A549 (cell line): ENCODE results near the gene SLC6A3. TPM values are rescaled to one million over a fixed set of nuclear protein-coding genes. Genes with fewer than 3 reads are reported as not detected.
"Not testable (repeated sequence)": the region's sequence is repeated elsewhere in the genome, so short reads cannot be mapped to it uniquely, and the experiment has no call there.

ENCODE experiments used
- ATAC-seq, 2 experiments: fragments of 200-7000 bp in 1 of 2; fragments of >200 bp in 1 of 2; cut with Nextera tagmentation in 1 of 2; cut with Tn5 transposase in 1 of 2; 3 replicates each; pipeline versions ENCODE4 v1.8.0 to v1.9.1; 2018 to 2020; ENCODE audit warnings: mild to moderate bottlenecking in 1 of 2, moderate library complexity in 1 of 2
- CTCF ChIA-PET: fragments of 300-600 bp; sonication (Branson Sonifier 250); formaldehyde crosslinking; extraction: SDS; loops from one replicate; lab custom pipeline; 2021; ENCODE audit warnings: antibody characterized with exemption, inconsistent platforms; lab: Yijun Ruan, JAX
- POLR2A ChIA-PET: fragments of 350-600 bp; formaldehyde crosslinking; extraction: SDS; loops from one replicate; lab custom pipeline; 2021; ENCODE audit warnings: antibody characterized with exemption, inconsistent platforms; lab: Yijun Ruan, JAX
- DNase-seq, 2 experiments: peaks; one replicate each; pipeline versions ENCODE4 v3.0.0 to v3.0.0-alpha.2; 2011 to 2016; ENCODE audit warnings: low read depth in 1 of 2, low spot score in 1 of 2
- FAIRE-seq: peaks from 2 replicates; lab custom pipeline; 2011; peaks lifted over from hg19 to GRCh38; lab: Jason Lieb, UNC
- H3K27ac ChIP-seq, 2 experiments: fragments of >200 bp; sonication (Bioruptor Twin); formaldehyde crosslinking; 3 replicates each; pipeline ENCODE4 v1.5.1; 2016 to 2017
- H3K4me1 ChIP-seq: fragments of >200 bp; sonication (Bioruptor Twin); formaldehyde crosslinking; 3 replicates; pipeline ENCODE4 v1.6.1; 2016
- H3K4me2 ChIP-seq: fragments of >200 bp; sonication (Bioruptor Twin); formaldehyde crosslinking; 3 replicates; pipeline ENCODE4 v1.6.1; 2016
- H3K4me3 ChIP-seq: fragments of >200 bp; sonication (Bioruptor Twin); formaldehyde crosslinking; 3 replicates; pipeline ENCODE4 v1.5.1; 2016
- H3K9me3 ChIP-seq: fragments of >200 bp; sonication (Bioruptor Twin); formaldehyde crosslinking; 3 replicates; pipeline ENCODE4 v1.6.1; 2016
- ATOH8 ChIP-seq: fragments of 250-450 bp; sonication (Bioruptor Pico); IDR thresholded peaks from 2 replicates; pipeline ENCODE4 v1.5.0; 2020; ENCODE audit warnings: low read depth, mild to moderate bottlenecking, moderate library complexity
- BHLHE40 ChIP-seq: IDR thresholded peaks from 2 replicates; pipeline ENCODE4 v1.6.1; 2012; ENCODE audit warnings: low read depth, low read length, inconsistent platforms
- CBX2 ChIP-seq: fragments of 200-600 bp; sonication (generic); IDR thresholded peaks from 2 replicates; pipeline ENCODE4 v1.6.1; 2016; ENCODE audit warnings: low read depth, mild to moderate bottlenecking, borderline replicate concordance
- CHD4 ChIP-seq: fragments of 200-600 bp; sonication (generic); IDR thresholded peaks from 2 replicates; pipeline ENCODE4 v1.6.1; 2016; ENCODE audit warnings: antibody characterized with exemption, mild to moderate bottlenecking, borderline replicate concordance
- ESRRA ChIP-seq: fragments of 150-350 bp; IDR thresholded peaks from 2 replicates; pipeline ENCODE4 v1.6.1; 2014; ENCODE audit warnings: mild to moderate bottlenecking, low read length, borderline replicate concordance
- FOSL2 ChIP-seq, 2 experiments: fragments of 450-650 bp in 1 of 2; fragments of >200 bp in 1 of 2; sonication (Bioruptor Twin) in 1 of 2; formaldehyde crosslinking; IDR thresholded peaks; 2 replicates each; pipeline versions ENCODE4 v1.5.0 to v1.6.1; 2016 to 2020; ENCODE audit warnings: mild to moderate bottlenecking in 1 of 2, moderate library complexity in 1 of 2
- HEYL ChIP-seq: fragments of 250-450 bp; sonication (Bioruptor Pico); IDR thresholded peaks from 2 replicates; pipeline ENCODE4 v1.8.0; 2021; ENCODE audit warnings: mild to moderate bottlenecking, moderate library complexity
- HOXB13 ChIP-seq: fragments of 250-450 bp; sonication (Bioruptor Pico); IDR thresholded peaks from 2 replicates; pipeline ENCODE4 v1.5.0; 2020; ENCODE audit warnings: low read depth, mild to moderate bottlenecking, moderate library complexity
- JUNB ChIP-seq: fragments of >200 bp; sonication (Bioruptor Twin); formaldehyde crosslinking; IDR thresholded peaks from 2 replicates; pipeline ENCODE4 v1.6.1; 2016
- KDM1A ChIP-seq: fragments of 200-600 bp; sonication (generic); IDR thresholded peaks from 2 replicates; pipeline ENCODE4 v1.6.1; 2016; ENCODE audit warnings: low read depth, mild to moderate bottlenecking
- MAZ ChIP-seq: fragments of 150-350 bp; IDR thresholded peaks from 2 replicates; pipeline ENCODE4 v1.6.1; 2014; ENCODE audit warnings: antibody characterized with exemption, low read depth, low read length, borderline replicate concordance
- NFE2L2 ChIP-seq: fragments of 150-350 bp; conservative IDR thresholded peaks from 2 replicates; pipeline ENCODE4 v1.6.1; 2014; ENCODE audit warnings: low read length
- POLR2A ChIP-seq: IDR thresholded peaks from 2 replicates; pipeline ENCODE4 v1.6.1; 2012; ENCODE audit warnings: mild to moderate bottlenecking, low read length
- RARB ChIP-seq: fragments of 250-450 bp; sonication (Bioruptor Pico); IDR thresholded peaks from 2 replicates; pipeline ENCODE4 v1.8.0; 2021; ENCODE audit warnings: mild to moderate bottlenecking, moderate library complexity
- RFX5 ChIP-seq: fragments of 450-650 bp; IDR thresholded peaks from 2 replicates; pipeline ENCODE4 v1.7.1; 2014; ENCODE audit warnings: antibody characterized with exemption, mild to moderate bottlenecking, moderate library complexity
- RNF2 ChIP-seq: fragments of 200-600 bp; sonication (generic); IDR thresholded peaks from 2 replicates; pipeline ENCODE4 v1.6.1; 2016; ENCODE audit warnings: low read depth, mild to moderate bottlenecking, antibody characterized with exemption, moderate library complexity, borderline replicate concordance
- TP53 ChIP-seq: fragments of 250-450 bp; sonication (Bioruptor Pico); IDR thresholded peaks from 2 replicates; pipeline ENCODE4 v1.5.0; 2021; ENCODE audit warnings: mild to moderate bottlenecking, moderate library complexity
- ZC3H11A ChIP-seq: fragments of 450-650 bp; IDR thresholded peaks from 2 replicates; pipeline ENCODE4 v1.6.1; 2014; ENCODE audit warnings: antibody characterized with exemption, mild to moderate bottlenecking
- ZFP36 ChIP-seq: fragments of 450-650 bp; IDR thresholded peaks from 2 replicates; pipeline ENCODE4 v1.6.1; 2014; ENCODE audit warnings: borderline replicate concordance; ENCODE audit not compliant: partially characterized antibody
- WGBS: methylation state at CpG from one replicate; pipeline ENCODE4 v1.1.6; 2017; ENCODE audit errors: missing lambda C conversion rate; 5-methylcytosine and 5-hydroxymethylcytosine counted together
- polyA plus RNA-seq, 4 experiments: library from polyadenylated mRNA; depleted of rRNA in 3 of 4; stranded (reverse); fragments of >200 nt; fragmentation: RNase III in 1 of 4; extraction: RNeasy Plus Mini Kit Qiagen cat#74134 plus additional on column Dnase treatment in 1 of 4; gene quantifications; 2 replicates in 3 of 4; 3 replicates in 1 of 4; pipeline ENCODE4 v1.2.3, GENCODE V29; 2011 to 2017

Gene SLC6A3
- polyA plus RNA-seq, 2 of the 4 experiments (the other 2 are of a cell fraction): 0.05 to 0.06 TPM

- 28% methylated on average over 9 of the region's 9 CpGs for WGBS
- CTCF ChIA-PET: interaction anchor here (1.0 kb wide), 1 partner anchor 11 kb away, joined by 3 read pairs; no protein-coding TSS in a partner anchor
- ATAC-seq (no peak), FAIRE-seq (no peak), DNase-seq (no peak)
- no peak for TF ChIP-seq HOXB13 (CRISPR knock-in tag)
- TF ChIP-seq POLR2A: no peak
- TF ChIP-seq ZFP36: no peak
- H3K4me2 ChIP-seq: no peak overlapping the region
- H3K4me1 ChIP-seq: no peaks in the 10 kb centered on the region
- H3K4me3 ChIP-seq: no peak overlapping the region
- peaks cover 30% of the 10 kb centered on the region for H3K9me3 ChIP-seq
- no peak overlapping the region for H3K27ac ChIP-seq
- POLR2A ChIA-PET: no interaction called here
Observed at GRCh38 chr5:1424716-1425115, 20.5 kb downstream of the SLC6A3 start.

DNA sequence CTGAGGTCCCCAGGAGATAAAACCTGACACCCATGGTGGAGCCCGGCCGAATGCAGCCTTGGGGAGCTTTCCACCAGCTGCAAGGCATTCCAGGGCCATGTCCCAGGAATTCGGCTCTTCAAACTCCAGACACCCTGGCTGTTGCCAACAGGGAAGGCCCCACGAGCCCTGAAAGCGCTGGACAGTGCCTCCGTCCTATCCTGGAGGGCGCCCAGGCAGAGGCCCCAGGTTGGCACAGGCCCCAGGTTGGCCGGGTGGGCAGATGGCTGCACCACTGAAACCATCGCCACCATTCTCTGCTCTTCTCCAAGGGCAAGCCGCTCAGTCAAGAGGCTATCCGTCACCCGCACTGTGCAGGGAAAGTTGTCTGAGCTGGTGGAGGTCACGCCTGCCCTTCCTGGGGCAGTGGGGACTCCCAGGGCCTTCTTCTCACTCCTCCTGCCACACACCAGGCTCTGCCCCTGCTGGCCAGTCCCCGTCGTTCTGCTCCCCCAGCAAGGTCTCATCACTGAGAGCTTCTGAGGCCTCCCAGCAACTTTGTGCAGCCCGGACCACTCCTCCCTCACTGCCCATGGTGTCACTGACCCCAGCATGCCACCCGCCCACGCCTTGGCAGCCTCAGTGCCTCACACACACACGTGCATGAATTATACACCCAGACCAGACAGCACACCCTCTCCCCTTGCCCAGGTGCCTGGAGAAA is 21.2 kb downstream of the SLC6A3 start:
- no peak overlapping the region for H3K4me2 ChIP-seq
- H3K9me3 ChIP-seq: peaks cover 24% of the 10 kb centered on the region
- TF ChIP-seq RNF2 (no peak), CBX2 (no peak), RARB (CRISPR knock-in tag) (no peak), ATOH8 (no peak), JUNB (no peak), ZC3H11A (no peak), HEYL (CRISPR knock-in tag) (no peak), CHD4 (no peak), RFX5 (no peak), TP53 (CRISPR knock-in tag) (no peak), BHLHE40 (no peak), NFE2L2 (no peak), FOSL2 (IDR thresholded peaks at IDR 0.05) (no peak), FOSL2 (CRISPR knock-in tag; IDR thresholded peaks at IDR 0.05) (no peak), KDM1A (no peak), MAZ (no peak), ESRRA (no peak)
- TF ChIP-seq, all 56 proteins: peak for 0
- Histone ChIP-seq H3K4me1 (no peaks in the 10 kb centered on the region), H3K27ac (no peak overlapping the region), H3K4me3 (no peak overlapping the region)
- no peak; a peak in 1 of 6 replicates for ATAC-seq
- no peak for DNase-seq
- CTCF ChIA-PET: interaction anchor here (0.7 to 1.0 kb wide), 2 partner anchors 12 to 201 kb away, joined by 3 read pairs; no protein-coding TSS in a partner anchor
- 37% methylated on average over 18 of the region's 19 CpGs for WGBS
- no peak for FAIRE-seq
- POLR2A ChIA-PET: no interaction called here

- CTCF ChIA-PET, FAIRE-seq, DNase-seq, H3K27ac ChIP-seq, H3K4me2 ChIP-seq, POLR2A ChIA-PET, ATAC-seq, H3K4me3 ChIP-seq, H3K9me3 ChIP-seq, H3K4me1 ChIP-seq: not testable (repeated sequence)
- WGBS: no CpG with 5 or more reads among the region's 13 CpGs
Observed at GRCh38 chr5:1422522-1422921, 22.7 kb downstream of the SLC6A3 start.
